GM12878 (cell line): ENCODE measurements around the gene PATZ1. TPM values are rescaled to one million over a fixed set of nuclear protein-coding genes. Genes with fewer than 3 reads are reported as not detected.
A peak's percentile ranks its signal among the peaks of the same experiment; 100 is the strongest.

Source experiments
- ATAC-seq: fragments of 200-7000 bp; cut with Tn5 transposase; 3 replicates; pipeline ENCODE4 v1.9.1; 2020; ENCODE audit warnings: mild to moderate bottlenecking, moderate library complexity
- BruUV-seq: library from RNA; stranded (reverse); fragments of 400-500 nt; replicated peaks from 2 replicates; lab custom pipeline; 2021; lab: Mats Ljungman, UMichigan
- CTCF ChIA-PET: fragments of 300-600 bp; sonication (Branson Sonifier 250); formaldehyde crosslinking; extraction: SDS; loops from one replicate; lab custom pipeline; 2021; ENCODE audit warnings: inconsistent platforms; lab: Yijun Ruan, JAX
- POLR2A ChIA-PET: fragments of 350-600 bp; formaldehyde crosslinking; extraction: SDS; loops from one replicate; lab custom pipeline; 2021; ENCODE audit warnings: inconsistent platforms; lab: Charles Lee
- RAD21 ChIA-PET: fragments of 300-600 bp; sonication (Branson Sonifier 250); formaldehyde crosslinking; loops from one replicate; lab custom pipeline; 2023; ENCODE audit warnings: antibody characterized with exemption; ENCODE audit not compliant: unreplicated experiment; lab: Charles Lee
- SMC1A ChIA-PET: fragments of 300-600 bp; sonication (Branson Sonifier 250); formaldehyde crosslinking; loops from one replicate; lab custom pipeline; 2023; ENCODE audit not compliant: unreplicated experiment, uncharacterized antibody; lab: Charles Lee
- DNase-seq: peaks from one replicate; pipeline ENCODE4 v3.0.0-alpha.2; 2011; ENCODE audit warnings: low read depth, low spot score
- FAIRE-seq: peaks from 3 replicates; lab custom pipeline; 2011; peaks lifted over from hg19 to GRCh38; lab: Jason Lieb, UNC
- H2AFZ ChIP-seq: 2 replicates; pipeline ENCODE4 v1.6.0; 2011; ENCODE audit warnings: low read depth, low read length, control low read depth; ENCODE audit not compliant: control insufficient read depth
- H3K27ac ChIP-seq: 2 replicates; pipeline ENCODE4 v1.5.1; 2011; ENCODE audit warnings: control low read depth; ENCODE audit not compliant: control insufficient read depth, insufficient read depth
- H3K27me3 ChIP-seq, 2 experiments: replicated peaks in 1 of 2; 2 replicates each; pipeline versions ENCODE4 v1.6.0 to v1.6.1; 2011; ENCODE audit warnings: low read length in 1 of 2; ENCODE audit not compliant: control insufficient read depth in 2 of 2, insufficient read depth in 2 of 2
- H3K36me3 ChIP-seq, 2 experiments: 2 replicates each; pipeline ENCODE4 v1.5.1; 2011; ENCODE audit warnings: low read length in 1 of 2; ENCODE audit not compliant: control insufficient read depth in 2 of 2, insufficient read depth in 2 of 2
- H3K4me1 ChIP-seq: 2 replicates; pipeline ENCODE4 v1.6.1; 2011; ENCODE audit warnings: mild to moderate bottlenecking, low read length, moderate library complexity, mixed read lengths; ENCODE audit not compliant: control insufficient read depth, insufficient read depth
- H3K4me2 ChIP-seq: 2 replicates; pipeline ENCODE4 v1.6.0; 2011; ENCODE audit warnings: control low read depth; ENCODE audit not compliant: control insufficient read depth, insufficient read depth
- H3K4me3 ChIP-seq: fragments of 200-600 bp; sonication (generic); 2 replicates; pipeline ENCODE4 v1.5.1; 2016
- H3K79me2 ChIP-seq: 2 replicates; pipeline ENCODE4 v1.6.0; 2011; ENCODE audit warnings: low read length; ENCODE audit not compliant: control insufficient read depth, insufficient read depth
- H3K9ac ChIP-seq: 2 replicates; pipeline ENCODE4 v1.8.0; 2011; ENCODE audit warnings: low read length, control low read depth, mixed read lengths; ENCODE audit not compliant: control insufficient read depth, insufficient read depth
- H3K9me3 ChIP-seq: replicated peaks from 3 replicates; pipeline ENCODE4 v1.5.1; 2011; ENCODE audit warnings: mild to moderate bottlenecking, low read length; ENCODE audit not compliant: control insufficient read depth, insufficient read depth
- H4K20me1 ChIP-seq: 2 replicates; pipeline ENCODE4 v1.6.0; 2011; ENCODE audit not compliant: control insufficient read depth, insufficient read depth
- DPF2 ChIP-seq: fragments of 450-650 bp; IDR thresholded peaks from 2 replicates; pipeline ENCODE4 v1.6.1; 2017; ENCODE audit warnings: mild to moderate bottlenecking
- RELA ChIP-seq: fragments of 450-650 bp; IDR thresholded peaks from 2 replicates; pipeline ENCODE4 v1.8.0; 2014; ENCODE audit warnings: borderline replicate concordance; ENCODE audit not compliant: partially characterized antibody
- SREBF1 ChIP-seq: IDR thresholded peaks from 2 replicates; pipeline ENCODE4 v1.6.1; 2012; ENCODE audit warnings: mild to moderate bottlenecking, low read length
- TAF1 ChIP-seq: IDR thresholded peaks from 2 replicates; pipeline ENCODE4 v1.6.1; 2011; ENCODE audit warnings: mild to moderate bottlenecking, low read depth, low read length, borderline replicate concordance
- WGBS: methylation state at CpG from one replicate; pipeline ENCODE4 v1.1.6; 2016; ENCODE audit warnings: low lambda C conversion rate; ENCODE audit not compliant: insufficient replicate concordance, insufficient coverage; ENCODE audit errors: missing lambda C conversion rate; 5-methylcytosine and 5-hydroxymethylcytosine counted together
- in situ Hi-C: fragments of 300-500 bp; cut with MboI; formaldehyde crosslinking; loops from 9 replicates; pipeline ENCODE4 v1.14.3; 2018; ENCODE audit warnings: mixed read lengths
- intact Hi-C: fragments of 100-400 bp; cut with micrococcal nuclease; formaldehyde crosslinking; loops from one replicate; pipeline ENCODE4 v1.14.2; 2022; ENCODE audit not compliant: unreplicated experiment
- polyA plus RNA-seq, 11 experiments: library from polyadenylated mRNA; depleted of rRNA in 4 of 11; unstranded in 6 of 11; stranded (reverse) in 5 of 11; fragments of >200 nt; fragmentation: Nextera tagmentation in 4 of 11; fragmentation: Illumina TruSeq in 1 of 11; extraction: Ambion mirVana in 4 of 11; extraction: Trizol in 1 of 11; gene quantifications; 1 replicate in 1 of 11; 2 replicates in 10 of 11; pipeline versions ENCODE4 v1.2.1 to v1.2.3, GENCODE V29; 2011 to 2016; ENCODE audit warnings: inconsistent platforms in 2 of 11, missing spikeins in 2 of 11, low read depth in 1 of 11
- total RNA-seq, 4 experiments: library from RNA; depleted of rRNA in 3 of 4; stranded (reverse); fragments of >200 nt in 3 of 4; fragmentation: Illumina TruSeq in 1 of 4; extraction: Trizol in 1 of 4; gene quantifications; 2 replicates each; pipeline versions ENCODE4 v1.2.1 to v1.2.3, GENCODE V29; 2013 to 2021
- TF ChIP-seq, protein P1 (sequence below): fragments of 450-650 bp; IDR thresholded peaks from 2 replicates; pipeline ENCODE4 v1.6.1; 2018; ENCODE audit warnings: borderline replicate concordance, mild to moderate bottlenecking; ENCODE audit not compliant: partially characterized antibody
- TF ChIP-seq, protein P2 (sequence below): fragments of 150-350 bp; IDR thresholded peaks from 2 replicates; pipeline ENCODE4 v1.6.1; 2016; ENCODE audit warnings: low read depth, low read length

Gene PATZ1
- total and polyA plus RNA-seq, 10 of the 15 experiments (the other 5 are each of a cell fraction or from before 2014, with no cell fraction given): 3.6 to 32.7 (median 13.9) TPM

DNA sequence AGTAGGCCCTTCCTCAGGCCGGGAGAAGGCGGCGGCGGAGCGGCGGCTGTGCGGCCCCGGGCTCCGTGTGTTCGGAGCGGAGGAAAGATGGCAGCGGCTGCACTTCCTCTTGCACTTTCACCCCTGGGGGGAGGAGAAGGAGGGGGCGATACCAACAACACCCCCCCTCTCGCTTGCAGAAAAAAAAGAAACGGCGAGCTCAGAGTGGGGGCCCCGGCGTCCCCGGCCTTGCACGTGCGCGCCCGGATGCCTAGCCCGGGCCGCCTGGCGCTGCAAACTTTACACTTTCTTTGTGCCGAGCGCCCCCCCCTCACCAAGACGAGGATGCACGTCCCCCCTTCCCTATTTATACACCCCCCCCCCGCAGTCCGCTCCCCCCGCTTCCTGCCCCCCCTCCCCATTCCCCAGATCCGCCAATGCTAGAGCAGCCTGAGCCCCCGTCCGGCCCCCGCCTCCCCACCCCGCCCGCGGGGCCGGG, at the start of gene PATZ1 (continued):
- TF ChIP-seq RELA (no peak), DPF2 (no peak), TAF1 (peak; percentile 55)

- ATAC-seq: no peak
- Histone ChIP-seq H3K9me3 (no peaks in the 10 kb centered on the region), H4K20me1 (no peaks in the 10 kb centered on the region), H3K4me3 (no peak overlapping the region), H3K27ac (no peak overlapping the region), H3K36me3 (no peaks in the 10 kb centered on the region), H2AFZ (no peak overlapping the region), H3K27me3 (no peaks in the 10 kb centered on the region), H3K9ac (no peak overlapping the region), H3K79me2 (peaks cover 3% of the 10 kb centered on the region), H3K4me1 (0 out of 2 replicates have a peak, but pooled peaks cover 3% of the 10 kb centered on the region), H3K4me2 (no peak overlapping the region)
- CTCF ChIA-PET: interaction anchor here (0.5 to 0.6 kb wide), 2 partner anchors 15 to 58 kb away, joined by 3 read pairs; no protein-coding TSS in a partner anchor
- RAD21 ChIA-PET: no interaction called here
- POLR2A ChIA-PET: interaction anchor here (0.6 kb wide), 1 partner anchor 8 kb away, joined by 3 read pairs; no protein-coding TSS in a partner anchor
- in situ Hi-C loops (no loop called here), intact Hi-C loops (no loop called here)
- SMC1A ChIA-PET: no interaction called here
- TF ChIP-seq SREBF1: no peak
- TF ChIP-seq, protein P1, sequence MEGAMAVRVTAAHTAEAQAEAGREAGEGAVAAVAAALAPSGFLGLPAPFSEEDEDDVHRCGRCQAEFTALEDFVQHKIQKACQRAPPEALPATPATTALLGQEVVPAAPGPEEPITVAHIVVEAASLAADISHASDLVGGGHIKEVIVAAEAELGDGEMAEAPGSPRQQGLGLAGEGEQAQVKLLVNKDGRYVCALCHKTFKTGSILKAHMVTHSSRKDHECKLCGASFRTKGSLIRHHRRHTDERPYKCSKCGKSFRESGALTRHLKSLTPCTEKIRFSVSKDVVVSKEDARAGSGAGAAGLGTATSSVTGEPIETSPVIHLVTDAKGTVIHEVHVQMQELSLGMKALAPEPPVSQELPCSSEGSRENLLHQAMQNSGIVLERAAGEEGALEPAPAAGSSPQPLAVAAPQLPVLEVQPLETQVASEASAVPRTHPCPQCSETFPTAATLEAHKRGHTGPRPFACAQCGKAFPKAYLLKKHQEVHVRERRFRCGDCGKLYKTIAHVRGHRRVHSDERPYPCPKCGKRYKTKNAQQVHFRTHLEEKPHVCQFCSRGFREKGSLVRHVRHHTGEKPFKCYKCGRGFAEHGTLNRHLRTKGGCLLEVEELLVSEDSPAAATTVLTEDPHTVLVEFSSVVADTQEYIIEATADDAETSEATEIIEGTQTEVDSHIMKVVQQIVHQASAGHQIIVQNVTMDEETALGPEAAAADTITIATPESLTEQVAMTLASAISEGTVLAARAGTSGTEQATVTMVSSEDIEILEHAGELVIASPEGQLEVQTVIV: no peak
- TF ChIP-seq, protein P2, sequence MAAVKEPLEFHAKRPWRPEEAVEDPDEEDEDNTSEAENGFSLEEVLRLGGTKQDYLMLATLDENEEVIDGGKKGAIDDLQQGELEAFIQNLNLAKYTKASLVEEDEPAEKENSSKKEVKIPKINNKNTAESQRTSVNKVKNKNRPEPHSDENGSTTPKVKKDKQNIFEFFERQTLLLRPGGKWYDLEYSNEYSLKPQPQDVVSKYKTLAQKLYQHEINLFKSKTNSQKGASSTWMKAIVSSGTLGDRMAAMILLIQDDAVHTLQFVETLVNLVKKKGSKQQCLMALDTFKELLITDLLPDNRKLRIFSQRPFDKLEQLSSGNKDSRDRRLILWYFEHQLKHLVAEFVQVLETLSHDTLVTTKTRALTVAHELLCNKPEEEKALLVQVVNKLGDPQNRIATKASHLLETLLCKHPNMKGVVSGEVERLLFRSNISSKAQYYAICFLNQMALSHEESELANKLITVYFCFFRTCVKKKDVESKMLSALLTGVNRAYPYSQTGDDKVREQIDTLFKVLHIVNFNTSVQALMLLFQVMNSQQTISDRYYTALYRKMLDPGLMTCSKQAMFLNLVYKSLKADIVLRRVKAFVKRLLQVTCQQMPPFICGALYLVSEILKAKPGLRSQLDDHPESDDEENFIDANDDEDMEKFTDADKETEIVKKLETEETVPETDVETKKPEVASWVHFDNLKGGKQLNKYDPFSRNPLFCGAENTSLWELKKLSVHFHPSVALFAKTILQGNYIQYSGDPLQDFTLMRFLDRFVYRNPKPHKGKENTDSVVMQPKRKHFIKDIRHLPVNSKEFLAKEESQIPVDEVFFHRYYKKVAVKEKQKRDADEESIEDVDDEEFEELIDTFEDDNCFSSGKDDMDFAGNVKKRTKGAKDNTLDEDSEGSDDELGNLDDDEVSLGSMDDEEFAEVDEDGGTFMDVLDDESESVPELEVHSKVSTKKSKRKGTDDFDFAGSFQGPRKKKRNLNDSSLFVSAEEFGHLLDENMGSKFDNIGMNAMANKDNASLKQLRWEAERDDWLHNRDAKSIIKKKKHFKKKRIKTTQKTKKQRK: no peak
- BruUV-seq: no TSS peak
- DNase-seq: no peak
- 55% methylated on average over 3 of the region's 3 CpGs for WGBS
- FAIRE-seq: no peak
Measured at GRCh38 chr22:31394326-31394725, 48.2 kb upstream of the PATZ1 start.
